Prostate gland (tissue), 2 donors: ENCODE data around the gene SLCO3A1.

Experiments
- POLR2A ChIP-seq: fragments of 450-650 bp; IDR thresholded peaks from one replicate; pipeline ENCODE4 v1.6.1; 2016; ENCODE audit warnings: antibody characterized with exemption, mild to moderate bottlenecking
- POLR2AphosphoS5 ChIP-seq: sonication (generic); formaldehyde crosslinking; IDR thresholded peaks from one replicate; pipeline ENCODE4 v1.6.1; 2017; ENCODE audit warnings: antibody characterized with exemption
- TF ChIP-seq, protein P1 (sequence below), 4 experiments: fragments of 200-600 bp in 2 of 4; fragments of 450-650 bp in 2 of 4; sonication (generic) in 2 of 4; IDR thresholded peaks; 1 replicate in 3 of 4; 2 replicates in 1 of 4; pipeline ENCODE4 v1.5.1; 2016 to 2019; ENCODE audit warnings: antibody characterized with exemption in 4 of 4, mild to moderate bottlenecking in 2 of 4, moderate library complexity in 2 of 4

DNA sequence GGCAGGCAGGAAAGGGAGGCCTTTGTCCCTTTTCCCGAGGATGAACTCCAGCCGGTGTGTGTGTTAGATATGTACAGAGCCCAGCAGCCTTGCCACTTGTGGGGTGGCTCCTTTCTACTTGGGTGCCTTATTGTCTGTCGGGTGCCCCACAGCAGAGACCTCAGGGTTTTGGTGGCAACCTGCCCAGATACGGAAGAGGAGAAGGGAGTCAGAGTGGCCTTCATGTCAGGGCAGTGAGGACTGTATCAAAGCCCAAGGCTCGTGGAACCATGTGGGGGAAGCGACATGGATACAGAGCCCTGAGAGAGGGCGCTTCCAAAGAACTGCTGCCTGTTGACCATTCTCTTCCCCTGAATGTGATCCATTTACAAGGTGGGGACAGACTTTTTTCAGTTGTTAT, 166.2 kb downstream of the SLCO3A1 start:
- TF ChIP-seq POLR2AphosphoS5: no peak
- TF ChIP-seq, protein P1, sequence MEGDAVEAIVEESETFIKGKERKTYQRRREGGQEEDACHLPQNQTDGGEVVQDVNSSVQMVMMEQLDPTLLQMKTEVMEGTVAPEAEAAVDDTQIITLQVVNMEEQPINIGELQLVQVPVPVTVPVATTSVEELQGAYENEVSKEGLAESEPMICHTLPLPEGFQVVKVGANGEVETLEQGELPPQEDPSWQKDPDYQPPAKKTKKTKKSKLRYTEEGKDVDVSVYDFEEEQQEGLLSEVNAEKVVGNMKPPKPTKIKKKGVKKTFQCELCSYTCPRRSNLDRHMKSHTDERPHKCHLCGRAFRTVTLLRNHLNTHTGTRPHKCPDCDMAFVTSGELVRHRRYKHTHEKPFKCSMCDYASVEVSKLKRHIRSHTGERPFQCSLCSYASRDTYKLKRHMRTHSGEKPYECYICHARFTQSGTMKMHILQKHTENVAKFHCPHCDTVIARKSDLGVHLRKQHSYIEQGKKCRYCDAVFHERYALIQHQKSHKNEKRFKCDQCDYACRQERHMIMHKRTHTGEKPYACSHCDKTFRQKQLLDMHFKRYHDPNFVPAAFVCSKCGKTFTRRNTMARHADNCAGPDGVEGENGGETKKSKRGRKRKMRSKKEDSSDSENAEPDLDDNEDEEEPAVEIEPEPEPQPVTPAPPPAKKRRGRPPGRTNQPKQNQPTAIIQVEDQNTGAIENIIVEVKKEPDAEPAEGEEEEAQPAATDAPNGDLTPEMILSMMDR (IDR thresholded peaks at IDR 0.05): no peak
- no peak for TF ChIP-seq POLR2A
